Measurements from ENCODE around the gene INPP5A.
"Not testable (repeated sequence)": the region's sequence is repeated elsewhere in the genome, so short reads cannot be mapped to it uniquely, and the experiment has no call there.

INPP5A gene

DNA sequence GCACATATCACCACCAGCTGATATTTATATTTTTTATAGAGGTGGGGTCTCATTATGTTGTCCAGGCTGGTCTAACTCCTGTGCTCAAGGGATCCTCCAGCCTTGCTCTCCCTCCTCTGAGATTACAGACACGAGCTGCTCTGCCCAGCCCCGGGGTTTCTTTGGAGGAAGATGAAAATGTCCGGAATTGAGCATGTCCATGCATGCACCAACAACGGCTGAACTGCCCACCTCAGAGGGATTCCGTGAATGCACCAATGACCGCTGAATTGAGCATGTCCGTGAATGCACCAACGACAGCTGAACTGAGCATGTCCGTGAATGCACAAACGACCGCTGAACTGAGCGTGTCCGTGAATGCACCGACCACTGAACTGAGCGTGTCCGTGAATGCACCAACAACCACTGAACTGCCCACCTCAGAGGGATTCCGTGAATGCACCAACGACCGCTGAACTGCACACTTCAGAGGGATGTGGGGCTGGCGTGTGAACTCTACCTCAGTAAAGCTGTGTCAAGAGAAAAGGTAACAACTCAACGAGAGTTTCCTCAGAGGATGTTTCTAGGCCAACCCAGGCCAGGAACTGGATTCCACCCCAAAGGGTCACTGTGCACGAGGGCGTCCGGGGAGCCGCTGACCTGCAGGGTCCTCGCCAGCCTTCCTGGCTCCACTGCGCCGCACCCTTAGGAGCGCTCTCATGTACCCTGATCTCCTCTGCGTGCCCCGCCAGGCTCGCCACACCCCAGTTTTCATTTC is 34.9 kb upstream of the INPP5A start:
- Histone ChIP-seq H2AFZ (ENCODE audit: low read length) (no peak overlapping the region), H3K4me1 (ENCODE audit: low read length) (no peaks in the 10 kb centered on the region), H3K27me3 (replicated peaks; ENCODE audit: insufficient read depth, low read length) (peaks cover 50% of the 10 kb centered on the region), H3K4me3 (ENCODE audit: low read length) (no peak overlapping the region), H3K4me2 (ENCODE audit: low read depth, low read length) (no peak overlapping the region), H3K9me2 (replicated peaks; ENCODE audit: insufficient read depth, low read length) (no peaks in the 10 kb centered on the region), H3K9ac (ENCODE audit: low read length) (no peak overlapping the region), H3K36me3 (replicated peaks; ENCODE audit: insufficient read depth, low read length) (no peaks in the 10 kb centered on the region), H3K79me2 (ENCODE audit: low read length) (no peaks in the 10 kb centered on the region), H3K27ac (ENCODE audit: low read length) (no peak overlapping the region), H3K9me3 (replicated peaks; ENCODE audit: insufficient read depth, low read length) (no peaks in the 10 kb centered on the region), H3F3A (ENCODE audit: insufficient read depth, low read length) (no peaks in the 10 kb centered on the region), H4K20me1 (ENCODE audit: insufficient read depth, low read length) (no peaks in the 10 kb centered on the region)
- no peak for DNase-seq
- TF ChIP-seq EZH2 (optimal IDR thresholded peaks at IDR 0.05; ENCODE audit: low read depth, low read length) (no peak), EZH2phosphoT487 (IDR thresholded peaks at IDR 0.05; ENCODE audit: low read length) (no peak)
- TF ChIP-seq, protein P1, sequence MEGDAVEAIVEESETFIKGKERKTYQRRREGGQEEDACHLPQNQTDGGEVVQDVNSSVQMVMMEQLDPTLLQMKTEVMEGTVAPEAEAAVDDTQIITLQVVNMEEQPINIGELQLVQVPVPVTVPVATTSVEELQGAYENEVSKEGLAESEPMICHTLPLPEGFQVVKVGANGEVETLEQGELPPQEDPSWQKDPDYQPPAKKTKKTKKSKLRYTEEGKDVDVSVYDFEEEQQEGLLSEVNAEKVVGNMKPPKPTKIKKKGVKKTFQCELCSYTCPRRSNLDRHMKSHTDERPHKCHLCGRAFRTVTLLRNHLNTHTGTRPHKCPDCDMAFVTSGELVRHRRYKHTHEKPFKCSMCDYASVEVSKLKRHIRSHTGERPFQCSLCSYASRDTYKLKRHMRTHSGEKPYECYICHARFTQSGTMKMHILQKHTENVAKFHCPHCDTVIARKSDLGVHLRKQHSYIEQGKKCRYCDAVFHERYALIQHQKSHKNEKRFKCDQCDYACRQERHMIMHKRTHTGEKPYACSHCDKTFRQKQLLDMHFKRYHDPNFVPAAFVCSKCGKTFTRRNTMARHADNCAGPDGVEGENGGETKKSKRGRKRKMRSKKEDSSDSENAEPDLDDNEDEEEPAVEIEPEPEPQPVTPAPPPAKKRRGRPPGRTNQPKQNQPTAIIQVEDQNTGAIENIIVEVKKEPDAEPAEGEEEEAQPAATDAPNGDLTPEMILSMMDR (IDR thresholded peaks at IDR 0.05; ENCODE audit: low read length) = no peak

DNA sequence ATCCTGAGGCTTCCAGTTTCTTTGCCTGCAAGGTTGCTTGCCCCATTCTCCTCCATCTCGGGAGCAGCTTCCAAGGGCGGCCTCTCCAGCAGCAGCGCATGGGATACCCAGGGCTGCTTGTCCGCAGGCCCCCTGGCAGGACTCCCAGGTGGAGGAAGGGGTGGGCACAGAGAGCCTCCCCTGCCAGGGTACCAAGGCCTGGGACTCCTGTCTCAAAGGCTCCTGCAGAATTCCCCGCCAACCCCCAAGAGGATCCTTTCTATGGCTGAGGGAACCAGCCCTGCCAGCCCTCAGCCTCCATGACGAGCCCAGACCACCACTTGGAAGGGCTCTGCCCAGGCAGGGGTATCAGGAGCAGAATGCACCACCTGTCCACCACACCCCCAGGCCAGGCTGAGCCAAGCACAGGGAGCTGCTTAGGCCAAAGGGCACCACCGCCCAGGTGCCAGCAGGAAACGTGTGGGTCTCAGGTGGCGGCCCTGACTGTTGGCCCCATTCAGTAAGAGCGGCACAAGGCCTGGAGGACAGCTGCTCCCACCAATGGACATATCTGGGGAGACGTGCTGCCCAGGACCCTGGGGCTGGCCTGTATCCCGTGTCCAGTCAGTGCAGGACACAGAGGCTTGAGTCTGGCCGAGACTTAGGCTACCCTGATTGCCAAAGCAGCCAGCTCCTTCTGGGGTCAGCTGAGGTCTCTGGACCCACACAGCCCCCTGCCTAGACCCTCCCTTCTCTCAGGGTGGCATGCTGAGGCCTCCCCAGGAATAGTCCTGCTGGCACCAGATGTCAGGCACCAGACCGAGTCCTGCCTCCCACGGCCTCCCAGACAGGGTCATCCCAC is 33.8 kb upstream of the INPP5A start:
- no peaks in the 10 kb centered on the region for H3K9me2 ChIP-seq (replicated peaks; ENCODE audit: insufficient read depth, low read length)
- no peaks in the 10 kb centered on the region for H3F3A ChIP-seq (ENCODE audit: insufficient read depth, low read length)
- H4K20me1 ChIP-seq (ENCODE audit: insufficient read depth, low read length) = no peaks in the 10 kb centered on the region
- no peaks in the 10 kb centered on the region for H3K79me2 ChIP-seq (ENCODE audit: low read length)
- peaks cover 44% of the 10 kb centered on the region for H3K27me3 ChIP-seq (replicated peaks; ENCODE audit: insufficient read depth, low read length)
- H3K9me3 ChIP-seq (replicated peaks; ENCODE audit: insufficient read depth, low read length) = no peaks in the 10 kb centered on the region
- DNase-seq = no peak
- H3K36me3 ChIP-seq (replicated peaks; ENCODE audit: insufficient read depth, low read length) = no peaks in the 10 kb centered on the region
- no peak for TF ChIP-seq EZH2phosphoT487 (IDR thresholded peaks at IDR 0.05; ENCODE audit: low read length)
- no peak for TF ChIP-seq EZH2 (optimal IDR thresholded peaks at IDR 0.05; ENCODE audit: low read depth, low read length)
- TF ChIP-seq, protein P1 (IDR thresholded peaks at IDR 0.05; ENCODE audit: low read length) = no peak
- H3K4me1 ChIP-seq (ENCODE audit: low read length) = no peaks in the 10 kb centered on the region
- H3K4me3 ChIP-seq (ENCODE audit: low read length) = no peak overlapping the region
- H3K9ac ChIP-seq (ENCODE audit: low read length) = no peak overlapping the region
- no peak overlapping the region for H2AFZ ChIP-seq (ENCODE audit: low read length)
- no peak overlapping the region for H3K4me2 ChIP-seq (ENCODE audit: low read depth, low read length)
- H3K27ac ChIP-seq (ENCODE audit: low read length) = no peak overlapping the region

DNA sequence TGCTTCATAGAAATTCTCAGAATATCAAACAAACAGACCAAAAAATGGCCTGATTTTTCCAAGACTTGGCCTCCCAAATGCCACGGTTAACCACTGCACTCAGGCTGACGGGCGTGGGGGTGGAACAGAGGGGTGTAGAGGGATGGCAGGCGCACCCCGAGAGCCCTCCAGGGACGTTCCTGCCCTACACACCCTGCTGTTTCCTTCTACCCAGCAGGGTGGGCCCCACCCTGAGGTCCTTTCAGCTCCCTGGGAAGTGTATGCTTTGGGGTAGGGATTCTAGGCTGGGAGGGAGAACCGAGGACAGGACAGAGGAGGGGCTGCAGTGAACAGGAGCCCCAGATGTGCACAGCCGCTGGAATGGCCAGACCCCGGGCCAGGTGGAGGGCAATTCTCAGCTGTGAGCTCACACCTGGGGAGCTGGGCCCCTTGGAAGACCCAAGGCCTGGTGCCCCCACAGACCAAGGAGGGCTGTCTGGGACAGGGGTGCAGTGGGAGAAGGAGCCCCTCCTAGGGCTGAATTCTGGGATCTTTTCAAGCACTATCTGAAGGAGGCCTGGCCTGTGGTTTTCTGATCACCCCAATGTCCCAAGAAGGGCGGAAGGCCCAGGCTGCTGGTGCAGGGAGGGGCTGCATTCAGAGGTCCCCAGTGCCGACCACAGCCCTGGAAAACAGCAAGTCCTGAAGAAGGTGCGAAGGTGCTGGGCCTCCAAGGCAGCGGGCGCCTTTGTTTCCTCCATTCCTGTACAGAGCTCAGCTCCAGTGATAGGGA is 32.9 kb upstream of the INPP5A start:
- no peaks in the 10 kb centered on the region for H3K79me2 ChIP-seq (ENCODE audit: low read length)
- H3F3A ChIP-seq (ENCODE audit: insufficient read depth, low read length) = no peaks in the 10 kb centered on the region
- no peaks in the 10 kb centered on the region for H3K9me3 ChIP-seq (replicated peaks; ENCODE audit: insufficient read depth, low read length)
- H3K4me2 ChIP-seq (ENCODE audit: low read depth, low read length) = no peak overlapping the region
- H3K27ac ChIP-seq (ENCODE audit: low read length) = no peak overlapping the region
- H2AFZ ChIP-seq (ENCODE audit: low read length) = no peak overlapping the region
- DNase-seq = no peak
- peaks cover 44% of the 10 kb centered on the region for H3K27me3 ChIP-seq (replicated peaks; ENCODE audit: insufficient read depth, low read length)
- TF ChIP-seq EZH2phosphoT487 (IDR thresholded peaks at IDR 0.05; ENCODE audit: low read length) (no peak), EZH2 (optimal IDR thresholded peaks at IDR 0.05; ENCODE audit: low read depth, low read length) (no peak)
- TF ChIP-seq, protein P1 (IDR thresholded peaks at IDR 0.05; ENCODE audit: low read length) = no peak
- H3K4me3 ChIP-seq (ENCODE audit: low read length) = no peak overlapping the region
- H3K4me1 ChIP-seq (ENCODE audit: low read length) = no peaks in the 10 kb centered on the region
- no peaks in the 10 kb centered on the region for H3K9me2 ChIP-seq (replicated peaks; ENCODE audit: insufficient read depth, low read length)
- no peaks in the 10 kb centered on the region for H4K20me1 ChIP-seq (ENCODE audit: insufficient read depth, low read length)
- no peaks in the 10 kb centered on the region for H3K36me3 ChIP-seq (replicated peaks; ENCODE audit: insufficient read depth, low read length)
- H3K9ac ChIP-seq (ENCODE audit: low read length) = no peak overlapping the region

DNA sequence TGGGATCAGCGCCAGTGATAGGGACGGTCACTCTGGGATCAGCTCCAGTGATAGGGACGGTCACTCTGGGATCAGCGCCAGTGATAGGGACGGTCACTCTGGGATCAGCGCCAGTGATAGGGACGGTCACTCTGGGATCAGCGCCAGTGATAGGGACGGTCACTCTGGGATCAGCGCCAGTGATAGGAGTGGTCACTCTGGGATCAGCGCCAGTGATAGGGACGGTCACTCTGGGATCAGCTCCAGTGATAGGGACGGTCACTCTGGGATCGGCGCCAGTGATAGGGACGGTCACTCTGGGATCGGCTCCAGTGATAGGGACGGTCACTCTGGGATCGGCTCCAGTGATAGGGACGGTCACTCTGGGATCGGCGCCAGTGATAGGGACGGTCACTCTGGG is 32.0 kb upstream of the INPP5A start:
- H3F3A ChIP-seq (ENCODE audit: insufficient read depth, low read length); H3K4me3 ChIP-seq (ENCODE audit: low read length); H4K20me1 ChIP-seq (ENCODE audit: insufficient read depth, low read length); DNase-seq; H3K9me2 ChIP-seq (replicated peaks; ENCODE audit: insufficient read depth, low read length); H3K9me3 ChIP-seq (replicated peaks; ENCODE audit: insufficient read depth, low read length); H3K36me3 ChIP-seq (replicated peaks; ENCODE audit: insufficient read depth, low read length); H3K27ac ChIP-seq (ENCODE audit: low read length); H2AFZ ChIP-seq (ENCODE audit: low read length); H3K4me1 ChIP-seq (ENCODE audit: low read length); H3K79me2 ChIP-seq (ENCODE audit: low read length); H3K9ac ChIP-seq (ENCODE audit: low read length); H3K4me2 ChIP-seq (ENCODE audit: low read depth, low read length): not testable (repeated sequence)
- peaks cover 45% of the 10 kb centered on the region for H3K27me3 ChIP-seq (replicated peaks; ENCODE audit: insufficient read depth, low read length)
